Cortex of kidney (tissue), 1 donor: ENCODE data around the gene TOPBP1.
"Not testable (repeated sequence)": the region's sequence is repeated elsewhere in the genome, so short reads cannot be mapped to it uniquely, and the experiment has no call there.

Source experiments
- DNase-seq: peaks from one replicate; lab custom pipeline; 2025; lab: John Stamatoyannopoulos, UW

Gene TOPBP1

DNA sequence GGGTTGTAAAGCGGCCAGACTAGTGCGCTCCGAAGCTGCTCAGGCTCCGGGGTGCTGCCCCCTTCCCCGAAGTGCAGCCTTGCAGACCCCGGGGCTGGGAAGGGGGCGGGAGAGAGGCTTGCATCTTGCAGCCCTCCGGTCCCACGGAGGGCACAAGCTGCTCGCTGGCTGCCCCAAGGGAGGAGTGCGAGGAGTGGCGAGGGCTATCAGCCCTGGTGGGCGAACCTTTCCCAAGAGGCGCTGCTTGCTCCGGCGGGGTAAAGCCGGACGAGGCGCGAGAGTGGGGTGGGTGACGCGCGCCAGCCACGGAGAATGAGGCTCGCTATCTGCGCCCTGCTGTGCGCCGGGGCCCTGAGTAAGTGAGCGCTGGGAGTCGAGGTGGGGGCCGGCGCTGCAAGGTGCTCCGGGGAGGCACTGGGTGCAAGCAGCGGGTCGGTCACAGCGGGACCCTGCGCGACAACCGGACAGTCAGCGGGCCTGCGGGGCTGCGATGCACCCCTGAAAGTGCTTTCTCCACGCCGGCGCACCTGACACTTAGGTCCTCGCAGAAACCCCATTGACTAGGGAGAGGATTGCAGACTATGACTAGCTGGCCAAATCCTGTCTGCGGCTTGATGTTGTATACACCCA, 12.7 kb upstream of the TOPBP1 start:
- DNase-seq, result no peak

DNA sequence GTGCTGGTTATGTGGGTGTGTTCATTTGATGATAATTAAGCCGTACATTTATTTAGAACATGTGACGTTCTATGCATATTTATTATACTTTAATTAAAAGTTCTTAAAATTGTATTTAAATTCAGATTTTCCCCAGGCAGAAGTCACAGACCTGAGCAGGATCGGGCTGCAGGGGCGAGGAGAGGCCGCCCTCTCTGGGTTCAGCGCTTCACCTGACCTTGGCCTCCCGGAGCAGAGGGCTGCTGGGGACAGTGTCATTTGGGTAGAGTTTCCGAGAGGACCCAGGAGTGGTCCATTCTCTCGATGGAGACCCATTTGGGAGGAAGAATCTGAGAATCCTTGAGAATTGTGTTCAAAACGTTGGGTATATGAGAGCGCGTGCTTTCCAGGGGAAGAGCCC, 12.0 kb upstream of the TOPBP1 start:
- DNase-seq, result no peak

- DNase-seq, result no peak
These were observed 10.7 kb upstream of the TOPBP1 start for GRCh38 chr3:133672461-133672860.

DNA sequence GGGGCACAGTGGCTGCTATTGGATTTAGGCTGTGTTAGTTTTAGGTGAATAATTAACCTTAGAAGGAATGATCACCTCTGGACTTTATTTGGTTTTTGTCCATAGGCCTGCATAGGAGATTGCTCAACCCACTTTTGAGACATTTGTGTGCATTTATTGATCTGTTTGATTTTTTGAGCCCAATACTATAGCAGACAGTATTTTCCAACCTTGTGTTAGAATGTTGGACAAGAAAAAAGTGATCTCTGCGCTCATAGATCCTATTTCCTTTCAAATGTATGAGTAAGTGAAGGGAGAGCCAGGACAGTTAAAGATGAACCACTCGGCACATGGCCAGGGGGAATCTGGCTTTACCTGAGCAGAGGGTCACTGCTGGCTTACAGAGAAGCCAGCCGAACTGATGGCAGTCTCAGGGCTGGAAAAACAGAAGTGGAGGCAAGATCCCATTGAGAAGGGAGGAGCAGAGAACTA, 8.8 kb upstream of the TOPBP1 start:
- no peak for DNase-seq

DNA sequence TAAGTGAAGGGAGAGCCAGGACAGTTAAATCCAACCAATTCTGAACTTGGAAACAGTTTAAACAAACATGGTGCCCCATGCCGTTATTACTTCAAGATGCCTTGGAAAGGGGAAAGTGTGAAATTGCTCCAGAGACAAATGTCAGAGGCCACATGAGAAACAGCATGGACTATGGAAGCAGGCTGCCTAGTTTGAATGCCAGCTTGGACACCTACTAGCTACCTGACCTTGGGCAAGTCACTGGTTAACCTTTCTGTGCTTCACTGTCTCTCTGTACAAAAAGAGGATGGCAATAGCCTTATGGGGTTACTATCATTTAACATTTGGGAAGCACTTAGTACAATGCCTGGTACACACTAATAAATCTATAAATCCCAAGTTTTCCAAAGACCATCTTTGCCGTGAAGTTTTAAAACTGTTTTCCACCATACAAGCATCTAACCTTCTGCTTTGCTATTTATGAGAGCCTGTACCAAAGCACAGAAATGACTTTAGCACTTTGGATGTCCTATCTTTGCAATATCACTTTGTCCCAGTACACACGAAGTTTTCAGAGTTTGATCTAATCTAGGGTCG, 8.3 kb upstream of the TOPBP1 start:
- no peak for DNase-seq

DNA sequence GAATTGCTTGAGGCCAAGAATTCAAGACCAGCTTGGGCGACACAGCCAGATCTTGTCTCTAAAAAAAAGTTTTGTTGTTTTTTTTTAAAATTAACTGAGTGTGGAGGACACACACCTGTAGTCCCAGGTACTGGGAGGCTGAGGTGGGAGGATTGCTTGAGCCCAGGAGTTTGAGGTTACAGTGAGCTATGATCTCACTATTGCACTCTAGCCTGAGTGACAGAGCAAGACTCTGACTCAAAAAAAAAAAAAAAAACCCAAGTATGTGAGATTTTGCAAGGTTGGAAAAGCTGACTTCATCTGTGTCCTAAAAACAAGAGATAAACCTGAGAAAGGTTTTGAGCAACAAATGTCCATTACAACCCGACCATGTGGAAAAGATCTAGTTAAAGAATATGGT, 5.4 kb upstream of the TOPBP1 start:
- no peak for DNase-seq

- not testable (repeated sequence) for DNase-seq
These were observed 3.4 kb upstream of the TOPBP1 start for GRCh38 chr3:133665188-133665587.

GRCh38 chr3:133663569-133664313, 2.0 kb upstream of the TOPBP1 start:
- DNase-seq, result no peak

GRCh38 chr3:133662278-133662651, 524 bp upstream of the TOPBP1 start:
- no peak for DNase-seq

DNA sequence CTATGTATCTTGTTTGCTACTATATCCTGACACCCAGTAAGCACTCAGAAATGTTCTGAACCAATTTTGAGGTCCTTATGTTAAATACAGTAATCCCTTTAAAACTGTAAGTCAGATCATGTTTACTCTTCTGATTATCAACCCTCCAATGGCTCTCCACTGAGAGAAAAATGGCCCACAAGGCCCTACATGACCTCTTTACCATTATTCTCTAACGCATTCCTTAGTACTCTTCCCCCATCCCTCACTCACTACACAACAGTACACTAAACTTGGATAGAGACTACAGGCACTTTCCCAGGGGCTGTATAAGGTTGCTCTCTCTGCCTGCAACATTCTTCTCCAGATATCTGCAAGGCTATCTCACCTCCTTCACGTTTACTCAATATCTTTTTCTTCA, 1.9 kb downstream of the TOPBP1 start:
- DNase-seq, result no peak

DNA sequence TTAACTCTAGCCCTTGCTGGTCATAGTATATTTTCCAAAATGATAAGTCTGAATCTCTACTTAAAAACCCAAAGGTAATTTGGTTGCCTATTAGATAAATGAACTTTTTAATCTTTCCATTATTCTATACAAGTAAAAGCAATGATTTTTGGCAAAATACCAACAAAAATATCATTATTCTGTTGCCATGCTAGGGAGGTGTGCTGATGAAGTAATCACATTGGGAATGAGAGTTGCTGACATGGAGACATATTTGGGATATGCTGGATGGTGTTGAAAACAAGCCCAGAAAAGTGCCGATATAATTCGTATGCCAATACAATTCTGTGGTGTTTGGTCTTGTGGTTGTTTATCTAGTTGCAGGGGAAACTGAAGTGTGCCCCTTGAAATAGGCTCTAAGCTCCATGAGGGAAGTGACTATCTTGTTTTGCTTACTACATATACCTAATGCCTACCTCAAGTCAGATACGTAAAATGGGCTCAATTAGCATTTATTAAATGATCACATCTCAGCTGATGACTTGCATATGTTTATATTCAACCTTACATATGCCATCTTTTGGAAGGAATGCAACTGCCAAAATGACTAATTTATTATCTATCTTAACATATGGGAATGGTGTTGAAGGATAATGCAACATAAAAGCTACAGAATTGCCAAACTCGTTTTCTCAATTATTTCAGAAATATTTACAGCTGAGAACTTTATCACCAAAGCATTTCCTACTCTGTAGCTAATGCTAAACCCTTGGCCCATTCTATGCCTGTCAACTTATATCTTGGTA, 5.8 kb downstream of the TOPBP1 start:
- DNase-seq, result no peak

DNA sequence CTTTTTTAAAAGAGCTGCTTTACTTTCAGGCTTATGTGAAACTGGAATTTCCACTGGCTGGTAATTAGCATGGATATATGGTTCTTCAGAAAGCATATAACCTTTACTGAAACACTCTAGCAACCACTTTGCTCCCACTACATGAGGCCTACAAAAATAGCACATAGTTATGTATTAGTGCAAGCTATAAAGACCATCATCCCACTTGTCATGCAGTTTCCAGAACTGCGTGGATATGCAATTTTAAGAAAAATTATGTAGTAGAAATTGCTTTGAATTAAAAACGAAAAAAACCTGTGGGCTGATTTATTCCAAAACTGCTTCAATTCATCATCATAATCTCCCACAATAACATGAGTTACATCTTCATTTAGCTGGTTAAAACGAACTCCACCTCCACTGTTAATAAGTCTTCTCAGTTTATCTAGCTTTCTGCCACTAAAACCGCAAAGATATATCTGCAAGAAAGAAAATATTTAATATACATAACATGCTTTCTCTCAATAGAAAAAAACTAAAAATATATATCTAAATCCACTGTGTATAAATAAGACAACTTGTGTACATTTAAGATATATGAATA, 12.2 kb downstream of the TOPBP1 start:
- no peak for DNase-seq

DNA sequence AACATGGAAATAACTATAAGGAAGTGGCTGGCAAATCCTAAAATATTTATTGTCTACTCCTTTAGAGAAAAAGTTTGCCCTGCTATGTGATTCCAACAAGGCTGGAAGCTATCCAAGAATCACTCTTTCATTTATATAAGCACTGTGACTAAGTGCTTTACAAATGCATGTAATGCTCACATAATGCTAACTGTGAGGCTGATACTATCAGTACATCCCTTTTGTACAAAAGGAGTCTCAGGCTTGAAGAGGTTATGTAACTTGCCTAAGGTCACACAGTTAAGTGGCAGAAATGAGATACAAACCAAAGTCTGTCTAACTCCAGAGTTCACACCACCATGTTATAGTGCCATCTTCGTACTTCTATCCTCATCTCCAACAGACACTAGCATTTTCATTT, 17.0 kb downstream of the TOPBP1 start:
- DNase-seq, result no peak

DNA sequence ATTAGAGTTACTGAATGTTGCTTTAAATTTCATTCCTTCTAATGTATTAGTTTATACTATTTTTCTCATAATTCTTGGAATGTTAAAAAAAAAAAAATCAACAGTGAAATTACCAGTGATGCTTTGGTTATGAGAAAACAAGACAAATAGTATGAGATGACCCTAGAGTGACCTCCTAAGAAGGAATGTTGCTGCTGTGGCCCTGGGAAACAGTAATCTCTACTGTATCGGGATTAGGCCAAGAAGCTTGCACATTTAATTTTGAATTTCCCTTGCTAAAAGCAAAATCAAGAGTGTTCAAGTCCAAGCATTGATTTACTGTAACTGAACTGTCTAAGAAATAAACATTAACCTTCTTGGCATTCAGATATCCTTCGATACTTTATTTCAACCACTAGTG, 18.1 kb downstream of the TOPBP1 start:
- no peak for DNase-seq

GRCh38 chr3:133641254-133641653, 20.5 kb downstream of the TOPBP1 start:
- DNase-seq, result no peak

DNA sequence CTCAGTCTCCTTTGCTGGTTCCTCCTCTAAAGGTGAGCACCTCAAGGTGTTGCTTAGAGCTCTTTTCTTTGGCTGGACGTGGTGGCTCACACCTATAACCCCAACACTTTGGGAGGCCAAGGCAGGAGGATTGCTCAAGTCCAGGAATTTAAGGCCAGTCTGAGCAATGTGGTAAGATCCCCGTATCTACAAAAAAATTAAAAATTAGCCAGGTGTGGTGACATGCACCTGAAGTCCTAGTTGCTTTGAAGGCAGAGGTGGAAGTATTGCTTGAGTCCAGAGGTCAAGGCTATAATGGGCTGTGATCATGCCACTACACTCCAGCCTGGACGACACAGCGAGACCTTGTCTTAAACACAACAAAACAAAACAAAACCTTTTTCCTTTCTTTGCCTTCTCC, 28.3 kb downstream of the TOPBP1 start:
- no peak for DNase-seq

DNA sequence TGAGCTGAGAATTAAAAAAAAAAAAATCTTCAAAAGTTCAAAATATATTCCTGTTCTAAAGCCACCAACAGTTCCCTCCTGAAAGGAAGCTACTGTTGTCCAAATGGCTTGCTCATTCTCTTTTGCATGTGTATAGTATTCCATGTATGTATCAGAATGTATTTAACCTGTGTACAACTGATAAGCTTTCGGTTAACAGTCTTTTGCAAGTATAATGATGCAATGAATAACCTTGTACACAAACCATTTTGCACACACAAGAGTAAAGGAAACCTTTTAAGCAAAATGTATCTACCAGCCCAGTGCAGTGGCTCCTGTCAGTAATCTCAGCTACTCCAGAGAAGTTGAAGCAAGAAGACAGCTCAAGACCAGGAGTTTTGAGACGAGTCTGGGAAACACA, 32.6 kb downstream of the TOPBP1 start:
- DNase-seq, result no peak

DNA sequence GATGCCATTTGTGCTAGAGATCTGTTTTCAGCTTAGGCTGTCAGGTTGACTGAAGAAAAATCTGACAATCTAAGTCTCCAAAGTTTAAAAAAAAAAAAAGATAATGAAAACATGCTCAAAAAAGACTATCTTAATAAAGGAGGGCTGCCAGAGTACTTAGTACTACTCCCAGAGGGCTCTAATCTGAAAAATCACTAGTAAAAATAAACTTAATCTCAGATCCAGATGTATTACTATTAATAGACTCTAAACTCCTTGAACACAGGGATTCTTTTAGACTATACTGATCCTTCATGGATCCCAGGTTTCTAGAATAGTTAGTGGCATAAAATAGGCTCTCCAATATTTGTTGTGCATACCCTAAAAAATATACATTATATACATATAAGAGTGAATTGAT, 34.0 kb downstream of the TOPBP1 start:
- no peak for DNase-seq

DNA sequence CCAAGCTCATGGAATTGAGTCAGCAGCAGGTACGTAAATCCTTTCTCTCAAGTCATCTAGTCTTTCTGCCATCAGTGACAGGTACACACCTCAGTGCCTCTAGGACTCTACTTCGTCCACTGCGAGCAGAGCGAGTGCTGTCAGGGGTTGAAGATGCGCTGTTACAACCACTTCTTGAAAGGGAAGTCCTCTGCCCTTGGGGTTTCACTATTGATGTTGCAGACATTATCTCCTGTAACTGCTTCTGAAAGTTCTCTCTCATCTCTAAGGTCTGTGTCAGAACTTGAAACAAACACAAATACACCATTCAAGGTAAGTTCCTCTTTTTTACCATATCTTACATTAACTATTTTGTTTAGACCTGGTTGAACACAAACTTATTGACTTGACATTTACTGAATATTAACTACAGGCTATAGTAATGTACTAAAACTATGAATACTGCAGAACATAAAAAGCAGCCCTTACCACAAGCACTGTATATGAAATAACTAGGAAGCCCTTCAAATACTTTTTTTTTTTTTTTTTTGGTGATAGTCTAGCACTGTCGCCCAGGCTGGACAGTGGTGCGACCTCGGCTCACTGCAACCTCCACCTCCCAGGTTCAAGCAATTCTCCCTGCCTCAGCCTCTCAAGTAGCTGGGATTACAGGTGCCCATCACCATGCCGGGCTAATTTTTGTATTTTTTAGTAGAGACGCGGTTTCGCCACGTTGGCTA, 41.5 kb downstream of the TOPBP1 start:
- DNase-seq, result no peak

DNA sequence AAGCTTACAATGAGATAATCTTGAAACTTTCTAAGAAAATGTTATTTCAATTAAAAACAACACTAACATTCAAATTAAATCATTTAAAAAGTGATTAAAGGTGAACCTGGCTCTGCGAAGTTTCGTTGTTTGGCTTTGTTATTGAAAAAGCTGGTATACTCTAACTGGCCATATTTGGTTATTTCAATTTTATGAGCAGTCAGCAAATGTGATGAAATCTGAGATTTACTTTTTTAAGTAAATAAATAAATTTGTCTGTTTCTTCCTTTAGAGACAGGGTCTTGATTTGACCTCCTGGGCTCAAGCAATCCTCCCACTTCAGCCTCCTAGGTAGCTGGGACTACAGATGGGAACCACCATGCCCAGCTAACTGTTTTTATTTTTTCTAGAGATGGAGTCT, 50.2 kb downstream of the TOPBP1 start:
- no peak for DNase-seq

- DNase-seq, result no peak
These were observed 51.7 kb downstream of the TOPBP1 start for GRCh38 chr3:133610031-133610430.

- no peak for DNase-seq
These were observed 53.4 kb downstream of the TOPBP1 start for GRCh38 chr3:133608388-133608787.
